ENCODE measurements around the gene SHCBP1L.

GRCh38 chr1:182953826-182954225 is 860 bp upstream of the SHCBP1L start:
- no peak for TF ChIP-seq MAX (IDR thresholded peaks at IDR 0.05)
- TF ChIP-seq REST (IDR thresholded peaks at IDR 0.05; ENCODE audit: low read depth), result no peak
- TF ChIP-seq FOXM1 (IDR thresholded peaks at IDR 0.05; ENCODE audit: borderline replicate concordance, low read depth), result no peak
- TF ChIP-seq ZBTB7A (IDR thresholded peaks at IDR 0.05; ENCODE audit: low read depth), result no peak
- no peak for TF ChIP-seq TAF1 (IDR thresholded peaks at IDR 0.05; ENCODE audit: low read depth)
- no peak for TF ChIP-seq EGR1 (IDR thresholded peaks at IDR 0.05)
- no peak for TF ChIP-seq NFIC (IDR thresholded peaks at IDR 0.05)
- TF ChIP-seq TCF12 (IDR thresholded peaks at IDR 0.05; ENCODE audit: low read depth), result no peak
- no peak for TF ChIP-seq YY1 (IDR thresholded peaks at IDR 0.05; ENCODE audit: low read depth)
- no peak for TF ChIP-seq TEAD4 (IDR thresholded peaks at IDR 0.05)
- TF ChIP-seq EP300 (IDR thresholded peaks at IDR 0.05; ENCODE audit: borderline replicate concordance), result no peak
- no peak for TF ChIP-seq RAD21 (IDR thresholded peaks at IDR 0.05; ENCODE audit: low read depth)
- no peak for TF ChIP-seq CREB1 (IDR thresholded peaks at IDR 0.05; ENCODE audit: low read depth)
- TF ChIP-seq USF1 (IDR thresholded peaks at IDR 0.05), result no peak

Data from Ishikawa (cell line).